Trophoblast cell (in vitro differentiated cells and primary cell): Measurements from ENCODE around the gene SAMD11.

Experiments
- DNase-seq, 2 donors: peaks; one replicate each; pipeline ENCODE4 v3.0.0-alpha.2; 2016
- H2AFZ ChIP-seq: 2 replicates; pipeline ENCODE4 v1.6.1; 2013; ENCODE audit warnings: low read length, moderate library complexity, mild to moderate bottlenecking; ENCODE audit not compliant: insufficient read depth, poor library complexity
- H2AK5ac ChIP-seq: 2 replicates; pipeline ENCODE4 v1.6.1; 2013; ENCODE audit warnings: mild to moderate bottlenecking, low read length
- H2BK120ac ChIP-seq: 2 replicates; pipeline ENCODE4 v1.6.1; 2013; ENCODE audit warnings: low read length, mild to moderate bottlenecking, moderate library complexity; ENCODE audit not compliant: insufficient read depth, poor library complexity
- H2BK12ac ChIP-seq: 2 replicates; pipeline ENCODE4 v1.6.1; 2013; ENCODE audit warnings: mild to moderate bottlenecking, low read length, moderate library complexity
- H2BK5ac ChIP-seq: 2 replicates; pipeline ENCODE4 v1.6.1; 2013; ENCODE audit warnings: low read length, low read depth, moderate library complexity, mild to moderate bottlenecking; ENCODE audit not compliant: poor library complexity
- H3K14ac ChIP-seq: 2 replicates; pipeline ENCODE4 v1.6.1; 2013; ENCODE audit warnings: mild to moderate bottlenecking, low read length
- H3K18ac ChIP-seq: 2 replicates; pipeline ENCODE4 v1.6.1; 2013; ENCODE audit warnings: mild to moderate bottlenecking, low read length
- H3K23ac ChIP-seq: 2 replicates; pipeline ENCODE4 v1.6.1; 2013; ENCODE audit warnings: low read length
- H3K27ac ChIP-seq: 2 replicates; pipeline ENCODE4 v1.5.1; 2013; ENCODE audit warnings: low read depth, mild to moderate bottlenecking, inconsistent platforms, low read length, moderate library complexity
- H3K27me3 ChIP-seq: 2 replicates; pipeline ENCODE4 v1.6.1; 2013; ENCODE audit warnings: inconsistent platforms, mild to moderate bottlenecking, low read length, moderate library complexity; ENCODE audit not compliant: insufficient read depth
- H3K36me3 ChIP-seq, 2 experiments: 1 replicate in 1 of 2; 2 replicates in 1 of 2; pipeline ENCODE4 v1.6.1; 2013; ENCODE audit warnings: low read length in 2 of 2, mild to moderate bottlenecking in 2 of 2, moderate library complexity in 1 of 2; ENCODE audit not compliant: insufficient read depth in 2 of 2, control insufficient read depth in 1 of 2
- H3K4ac ChIP-seq: 2 replicates; pipeline ENCODE4 v1.6.1; 2013; ENCODE audit warnings: low read depth, mild to moderate bottlenecking, low read length, moderate library complexity
- H3K4me1 ChIP-seq, 2 experiments: 1 replicate in 1 of 2; 2 replicates in 1 of 2; pipeline ENCODE4 v1.6.1; 2013; ENCODE audit warnings: low read length in 2 of 2, mild to moderate bottlenecking in 2 of 2, moderate library complexity in 1 of 2; ENCODE audit not compliant: insufficient read depth in 2 of 2, control insufficient read depth in 1 of 2
- H3K4me2 ChIP-seq: 2 replicates; pipeline ENCODE4 v1.6.1; 2013; ENCODE audit warnings: inconsistent platforms, mild to moderate bottlenecking, low read length, moderate library complexity
- H3K4me3 ChIP-seq: 2 replicates; pipeline ENCODE4 v1.5.1; 2013; ENCODE audit warnings: mild to moderate bottlenecking, low read depth, low read length, inconsistent platforms
- H3K79me1 ChIP-seq: one replicate; pipeline ENCODE4 v1.6.1; 2013; ENCODE audit warnings: low read length
- H3K79me2 ChIP-seq: 2 replicates; pipeline ENCODE4 v1.6.1; 2013; ENCODE audit warnings: low read length, mild to moderate bottlenecking; ENCODE audit not compliant: control insufficient read depth, insufficient read depth, poor library complexity
- H3K9ac ChIP-seq: 2 replicates; pipeline ENCODE4 v1.6.1; 2013; ENCODE audit warnings: mild to moderate bottlenecking, low read length
- H3K9me3 ChIP-seq: 2 replicates; pipeline ENCODE4 v1.6.1; 2013; ENCODE audit warnings: low read depth, mild to moderate bottlenecking, control low read depth, inconsistent platforms, low read length; ENCODE audit not compliant: insufficient read depth
- H4K12ac ChIP-seq: 2 replicates; pipeline ENCODE4 v1.6.1; 2013; ENCODE audit warnings: low read depth, mild to moderate bottlenecking, low read length, moderate library complexity
- H4K8ac ChIP-seq: 2 replicates; pipeline ENCODE4 v1.6.1; 2013; ENCODE audit warnings: low read depth, mild to moderate bottlenecking, low read length, moderate library complexity
- H4K91ac ChIP-seq: one replicate; pipeline ENCODE4 v1.6.1; 2013; ENCODE audit warnings: low read depth, mild to moderate bottlenecking, low read length, moderate library complexity
- WGBS: extraction: QIAGEN DNeasy Blood & Tissue Kit; methylation state at CpG from one replicate; pipeline ENCODE4 v1.1.7; 2013; ENCODE audit warnings: missing lambda C conversion rate; ENCODE audit not compliant: insufficient read length, insufficient coverage; ENCODE audit errors: extremely low coverage; 5-methylcytosine and 5-hydroxymethylcytosine counted together

Gene SAMD11

GRCh38 chr1:978069-978834 is 54.5 kb downstream of the SAMD11 start:
- Histone ChIP-seq H3K4me3 (no peak overlapping the region), H3K79me2 (no peaks in the 10 kb centered on the region), H3K9me3 (no peaks in the 10 kb centered on the region), H2AFZ (no peak overlapping the region), H2BK12ac (no peak overlapping the region), H3K36me3 (no peaks in the 10 kb centered on the region), H3K18ac (no peak overlapping the region), H3K23ac (no peak overlapping the region), H3K4me2 (no peak overlapping the region), H2BK120ac (no peak overlapping the region), H4K91ac (no peak overlapping the region), H4K12ac (no peak overlapping the region), H3K4me1 (peaks cover 0 to 10% of the 10 kb centered on the region in 2 experiments), H3K9ac (no peak overlapping the region), H2AK5ac (no peak overlapping the region), H3K4ac (no peak overlapping the region), H3K27me3 (no peaks in the 10 kb centered on the region), H3K14ac (no peak overlapping the region), H3K27ac (no peak overlapping the region), H4K8ac (no peak overlapping the region), H3K79me1 (no peaks in the 10 kb centered on the region), H2BK5ac (no peak overlapping the region)
- WGBS: no CpG with 5 or more reads among the region's 44 CpGs
- no peak for DNase-seq

- Histone ChIP-seq H3K9ac (no peak overlapping the region), H4K12ac (no peak overlapping the region), H3K14ac (no peak overlapping the region), H4K8ac (no peak overlapping the region), H3K9me3 (no peaks in the 10 kb centered on the region), H3K18ac (no peak overlapping the region), H3K79me2 (no peaks in the 10 kb centered on the region), H4K91ac (no peak overlapping the region), H3K36me3 (no peaks in the 10 kb centered on the region), H3K4ac (no peak overlapping the region), H3K4me3 (no peak overlapping the region), H3K79me1 (no peaks in the 10 kb centered on the region), H2BK12ac (no peak overlapping the region), H3K23ac (no peak overlapping the region), H3K27ac (no peak overlapping the region), H3K4me2 (no peak overlapping the region), H2AFZ (no peak overlapping the region), H3K4me1 (peaks cover 0 to 10% of the 10 kb centered on the region in 2 experiments), H2BK5ac (no peak overlapping the region), H2AK5ac (no peak overlapping the region), H3K27me3 (no peaks in the 10 kb centered on the region), H2BK120ac (no peak overlapping the region)
- DNase-seq: no peak
- no CpG with 5 or more reads among the region's 60 CpGs for WGBS
Measured at GRCh38 chr1:978835-979743, 55.4 kb downstream of the SAMD11 start.

GRCh38 chr1:979744-980072 is 56.0 kb downstream of the SAMD11 start:
- H3K79me1 ChIP-seq: no peaks in the 10 kb centered on the region
- H2AK5ac ChIP-seq: no peak overlapping the region
- no peak overlapping the region for H3K27ac ChIP-seq
- H3K9ac ChIP-seq: no peak overlapping the region
- H3K4me2 ChIP-seq: no peak overlapping the region
- H3K4ac ChIP-seq: no peak overlapping the region
- WGBS: no CpG with 5 or more reads among the region's 9 CpGs
- no peak overlapping the region for H2BK120ac ChIP-seq
- no peaks in the 10 kb centered on the region for H3K79me2 ChIP-seq
- no peaks in the 10 kb centered on the region for H3K9me3 ChIP-seq
- H2BK12ac ChIP-seq: no peak overlapping the region
- H4K8ac ChIP-seq: no peak overlapping the region
- no peak overlapping the region for H2BK5ac ChIP-seq
- H2AFZ ChIP-seq: no peak overlapping the region
- H4K12ac ChIP-seq: no peak overlapping the region
- H3K4me3 ChIP-seq: no peak overlapping the region
- no peaks in the 10 kb centered on the region for H3K36me3 ChIP-seq
- H4K91ac ChIP-seq: no peak overlapping the region
- H3K4me1 ChIP-seq: peaks cover 0 to 10% of the 10 kb centered on the region in 2 experiments
- H3K23ac ChIP-seq: no peak overlapping the region
- DNase-seq: no peak
- H3K18ac ChIP-seq: no peak overlapping the region
- H3K14ac ChIP-seq: no peak overlapping the region
- no peaks in the 10 kb centered on the region for H3K27me3 ChIP-seq

- no peaks in the 10 kb centered on the region for H3K79me2 ChIP-seq
- no peak overlapping the region for H2AFZ ChIP-seq
- H3K79me1 ChIP-seq: no peaks in the 10 kb centered on the region
- no peak overlapping the region for H3K4me2 ChIP-seq
- no peak overlapping the region for H2AK5ac ChIP-seq
- peaks cover 0 to 10% of the 10 kb centered on the region in 2 experiments for H3K4me1 ChIP-seq
- no peak overlapping the region for H3K18ac ChIP-seq
- no peak overlapping the region for H3K14ac ChIP-seq
- H4K12ac ChIP-seq: no peak overlapping the region
- DNase-seq: no peak
- H3K23ac ChIP-seq: no peak overlapping the region
- no peak overlapping the region for H4K8ac ChIP-seq
- no peak overlapping the region for H2BK120ac ChIP-seq
- no peak overlapping the region for H3K27ac ChIP-seq
- H3K27me3 ChIP-seq: no peaks in the 10 kb centered on the region
- no peak overlapping the region for H3K4ac ChIP-seq
- H2BK5ac ChIP-seq: no peak overlapping the region
- no CpG with 5 or more reads among the region's 13 CpGs for WGBS
- H3K4me3 ChIP-seq: no peak overlapping the region
- H3K9ac ChIP-seq: no peak overlapping the region
- H3K36me3 ChIP-seq: no peaks in the 10 kb centered on the region
- H3K9me3 ChIP-seq: no peaks in the 10 kb centered on the region
- H4K91ac ChIP-seq: no peak overlapping the region
- H2BK12ac ChIP-seq: no peak overlapping the region
Measured at GRCh38 chr1:980137-980571, 56.4 kb downstream of the SAMD11 start.
